Keratinocyte (primary cell): ENCODE measurements around the gene PID1. TPM values are rescaled to one million over a fixed set of nuclear protein-coding genes. Genes with fewer than 3 reads are reported as not detected.

ENCODE experiments used
- DNase-seq: peaks from one replicate; pipeline ENCODE4 v3.0.0-alpha.2; 2011; ENCODE audit warnings: low read depth, missing footprints, low spot score
- FAIRE-seq: peaks from 2 replicates; lab custom pipeline; 2011; peaks lifted over from hg19 to GRCh38; lab: Jason Lieb, UNC
- H2AFZ ChIP-seq: 2 replicates; pipeline ENCODE4 v1.6.0; 2012; ENCODE audit warnings: low read length, control low read depth, inconsistent platforms; ENCODE audit not compliant: control insufficient read depth
- H3K27ac ChIP-seq: 2 replicates; pipeline ENCODE4 v1.5.1; 2011; ENCODE audit warnings: low read length; ENCODE audit not compliant: control insufficient read depth, insufficient read depth
- H3K27me3 ChIP-seq: 3 replicates; pipeline ENCODE4 v1.6.0; 2011; ENCODE audit warnings: low read length; ENCODE audit not compliant: control insufficient read depth, insufficient read depth; ENCODE audit errors: extremely low read depth
- H3K36me3 ChIP-seq, 2 experiments: 2 replicates in 1 of 2; 3 replicates in 1 of 2; pipeline ENCODE4 v1.5.1; 2011; ENCODE audit warnings: low read length in 2 of 2, mild to moderate bottlenecking in 1 of 2; ENCODE audit not compliant: control insufficient read depth in 2 of 2, insufficient read depth in 2 of 2; ENCODE audit errors: extremely low read depth in 1 of 2
- H3K4me1 ChIP-seq: 3 replicates; pipeline ENCODE4 v1.5.1; 2011; ENCODE audit warnings: low read length; ENCODE audit not compliant: control insufficient read depth, insufficient read depth; ENCODE audit errors: extremely low read depth
- H3K4me2 ChIP-seq: 3 replicates; pipeline ENCODE4 v1.6.0; 2011; ENCODE audit warnings: low read depth, low read length; ENCODE audit not compliant: control insufficient read depth, insufficient read depth; ENCODE audit errors: extremely low read depth
- H3K4me3 ChIP-seq, 3 experiments: fragments of 200-600 bp in 1 of 3; sonication (generic) in 1 of 3; 2 replicates in 2 of 3; 3 replicates in 1 of 3; pipeline ENCODE4 v1.5.1; 2011 to 2016; ENCODE audit warnings: low read length in 3 of 3, mild to moderate bottlenecking in 3 of 3, control low read depth in 2 of 3, inconsistent platforms in 1 of 3, low read depth in 1 of 3, mixed read lengths in 1 of 3, mixed run types in 1 of 3, moderate library complexity in 1 of 3; ENCODE audit not compliant: control insufficient read depth in 2 of 3, insufficient read depth in 2 of 3; ENCODE audit errors: extremely low read depth in 1 of 3
- H3K79me2 ChIP-seq: 2 replicates; pipeline ENCODE4 v1.6.0; 2012; ENCODE audit warnings: low read length; ENCODE audit not compliant: control insufficient read depth, insufficient read depth
- H3K9ac ChIP-seq: 3 replicates; pipeline ENCODE4 v1.6.0; 2011; ENCODE audit warnings: low read length; ENCODE audit not compliant: control insufficient read depth, insufficient read depth; ENCODE audit errors: extremely low read depth
- H3K9me1 ChIP-seq: 3 replicates; pipeline ENCODE4 v1.6.0; 2011; ENCODE audit warnings: low read length; ENCODE audit not compliant: control insufficient read depth, insufficient read depth; ENCODE audit errors: extremely low read depth
- H3K9me3 ChIP-seq: 2 replicates; pipeline ENCODE4 v1.5.1; 2012; ENCODE audit warnings: low read depth, low read length; ENCODE audit not compliant: control insufficient read depth
- H4K20me1 ChIP-seq: 3 replicates; pipeline ENCODE4 v1.6.0; 2011; ENCODE audit warnings: low read length; ENCODE audit not compliant: control insufficient read depth, insufficient read depth; ENCODE audit errors: extremely low read depth
- CTCF ChIP-seq, 3 experiments: IDR thresholded peaks in 1 of 3; conservative IDR thresholded peaks in 1 of 3; optimal IDR thresholded peaks in 1 of 3; 2 replicates in 2 of 3; 3 replicates in 1 of 3; pipeline versions ENCODE3 to v1.5.1; 2011; ENCODE audit warnings: low read length in 3 of 3, mild to moderate bottlenecking in 3 of 3, moderate library complexity in 2 of 3, control low read depth in 1 of 3, inconsistent platforms in 1 of 3; ENCODE audit not compliant: insufficient read depth in 2 of 3; ENCODE audit errors: extremely low read depth in 1 of 3
- EZH2 ChIP-seq: IDR thresholded peaks from one replicate; pipeline ENCODE4 v1.6.1; 2012; ENCODE audit warnings: inconsistent platforms, mild to moderate bottlenecking, low read length, moderate library complexity
- dilution Hi-C: fragments of 300-500 bp; cut with MboI; formaldehyde crosslinking; loops from one replicate; pipeline ENCODE4 v1.7.0; 2020; ENCODE audit warnings: low sequenced_read_pairs; ENCODE audit not compliant: extremely low pct_ligation_motif_present
- polyA plus RNA-seq, 5 experiments: library from polyadenylated mRNA; depleted of rRNA in 3 of 5; stranded (reverse) in 3 of 5; stranded (forward) in 1 of 5; unstranded in 1 of 5; fragments of >200 nt; gene quantifications; 1 replicate in 1 of 5; 2 replicates in 3 of 5; 3 replicates in 1 of 5; pipeline versions ENCODE4 v1.2.1 to v1.2.3, GENCODE V29; 2011 to 2012; ENCODE audit warnings: missing spikeins in 2 of 5, low read depth in 1 of 5, low replicate concordance in 1 of 5

PID1 gene
- polyA plus RNA-seq, 1 donor (not counting 4 experiments of a cell fraction or from before 2014, with no cell fraction given): 5.4 TPM

- Histone ChIP-seq H3K4me3 (no peak overlapping the region), H3K27ac (no peak overlapping the region), H3K4me1 (no peaks in the 10 kb centered on the region), H3K79me2 (no peaks in the 10 kb centered on the region), H2AFZ (no peak overlapping the region), H3K9me1 (no peaks in the 10 kb centered on the region), H3K36me3 (no peaks in the 10 kb centered on the region), H4K20me1 (no peaks in the 10 kb centered on the region), H3K27me3 (no peaks in the 10 kb centered on the region), H3K9ac (no peak overlapping the region), H3K4me2 (no peak overlapping the region), H3K9me3 (no peaks in the 10 kb centered on the region)
- TF ChIP-seq CTCF (optimal IDR thresholded peaks at IDR 0.05 in 1 of 3, IDR thresholded peaks at IDR 0.05 in 1 of 3, conservative IDR thresholded peaks at IDR 0.05 in 1 of 3; ENCODE audit: extremely low read depth in 1 of 3, insufficient read depth in 2 of 3, low read length in 3 of 3): no peak
- TF ChIP-seq EZH2: no peak
- DNase-seq (no peak), FAIRE-seq (no peak)
- dilution Hi-C loops: no loop called here
These were observed 75.6 kb downstream of the PID1 start for GRCh38 chr2:229195346-229195947.

GRCh38 chr2:229193281-229193680, 77.8 kb downstream of the PID1 start:
- Histone ChIP-seq H2AFZ (no peak overlapping the region), H3K27ac (no peak overlapping the region), H3K9me1 (no peaks in the 10 kb centered on the region), H3K9me3 (no peaks in the 10 kb centered on the region), H4K20me1 (no peaks in the 10 kb centered on the region), H3K9ac (no peak overlapping the region), H3K4me1 (no peaks in the 10 kb centered on the region), H3K4me2 (no peak overlapping the region), H3K27me3 (no peaks in the 10 kb centered on the region), H3K79me2 (no peaks in the 10 kb centered on the region), H3K4me3 (no peak overlapping the region), H3K36me3 (no peaks in the 10 kb centered on the region)
- dilution Hi-C loops: no loop called here
- FAIRE-seq (no peak), DNase-seq (no peak)
- no peak for TF ChIP-seq CTCF (optimal IDR thresholded peaks at IDR 0.05 in 1 of 3, IDR thresholded peaks at IDR 0.05 in 1 of 3, conservative IDR thresholded peaks at IDR 0.05 in 1 of 3; ENCODE audit: extremely low read depth in 1 of 3, insufficient read depth in 2 of 3, low read length in 3 of 3)
- TF ChIP-seq EZH2: no peak
